DOHH2 (cell line): Measurements from ENCODE around the gene FARSA.
A peak's percentile ranks its signal among the peaks of the same experiment; 100 is the strongest.

Source experiments
- H3F3A ChIP-seq: fragments of 200-600 bp; sonication (generic), shearing (Covaris generic); 2 replicates; pipeline ENCODE4 v1.6.0; 2016; ENCODE audit warnings: antibody characterized with exemption, mild to moderate bottlenecking; ENCODE audit not compliant: control insufficient read depth, insufficient read depth
- H3K27ac ChIP-seq: fragments of 200-600 bp; sonication (generic); 2 replicates; pipeline ENCODE4 v1.5.1; 2014; ENCODE audit warnings: low read depth, mild to moderate bottlenecking, low read length, moderate library complexity
- H3K27me3 ChIP-seq: fragments of 200-600 bp; sonication (generic); 2 replicates; pipeline ENCODE4 v1.6.1; 2014; ENCODE audit warnings: mild to moderate bottlenecking, low read length, mixed read lengths; ENCODE audit not compliant: control insufficient read depth
- H3K36me3 ChIP-seq: fragments of 200-600 bp; sonication (generic); 2 replicates; pipeline ENCODE4 v1.6.1; 2014; ENCODE audit warnings: mild to moderate bottlenecking, low read length, moderate library complexity, mixed read lengths; ENCODE audit not compliant: control insufficient read depth
- H3K4me1 ChIP-seq: fragments of 200-600 bp; sonication (generic); 2 replicates; pipeline ENCODE4 v1.6.1; 2014; ENCODE audit warnings: mild to moderate bottlenecking, low read length, mixed read lengths; ENCODE audit not compliant: control insufficient read depth
- H3K4me2 ChIP-seq: fragments of 200-600 bp; sonication (generic); 2 replicates; pipeline ENCODE4 v1.6.0; 2014; ENCODE audit warnings: mild to moderate bottlenecking, low read length, moderate library complexity
- H3K4me3 ChIP-seq: fragments of 200-600 bp; sonication (generic); 2 replicates; pipeline ENCODE4 v1.5.1; 2014; ENCODE audit warnings: mild to moderate bottlenecking, low read length, mixed read lengths
- H3K79me2 ChIP-seq: fragments of 200-600 bp; sonication (generic); 2 replicates; pipeline ENCODE4 v1.6.1; 2014; ENCODE audit warnings: mild to moderate bottlenecking, low read length, mixed read lengths; ENCODE audit not compliant: control insufficient read depth
- H3K9me2 ChIP-seq: fragments of 200-600 bp; sonication (generic); replicated peaks from 2 replicates; pipeline ENCODE4 v1.6.1; 2014; ENCODE audit warnings: mild to moderate bottlenecking, low read length, mixed read lengths; ENCODE audit not compliant: control insufficient read depth
- H3K9me3 ChIP-seq: fragments of 200-600 bp; sonication (generic); 2 replicates; pipeline ENCODE4 v1.6.1; 2014; ENCODE audit warnings: antibody characterized with exemption, low read length, mixed read lengths; ENCODE audit not compliant: control insufficient read depth, insufficient read depth
- H4K20me1 ChIP-seq: fragments of 200-600 bp; sonication (generic); 2 replicates; pipeline ENCODE4 v1.6.0; 2014; ENCODE audit warnings: low read depth, mild to moderate bottlenecking, antibody characterized with exemption, low read length, moderate library complexity; ENCODE audit not compliant: control insufficient read depth, insufficient read depth
- CTCF ChIP-seq: fragments of 200-600 bp; sonication (generic); IDR thresholded peaks from one replicate; pipeline ENCODE4 v1.5.1; 2014; ENCODE audit warnings: antibody characterized with exemption, mild to moderate bottlenecking, low read depth, low read length; ENCODE audit not compliant: poor library complexity, severe bottlenecking
- EZH2phosphoT487 ChIP-seq: fragments of 200-600 bp; sonication (generic); IDR thresholded peaks from 2 replicates; pipeline ENCODE4 v1.6.1; 2017; ENCODE audit warnings: borderline replicate concordance, mild to moderate bottlenecking, antibody characterized with exemption, low read length, moderate library complexity, mixed read lengths

The FARSA gene

GRCh38 chr19:12884202-12884601, 49.3 kb downstream of the FARSA start:
- peaks cover 6% of the 10 kb centered on the region; the same call in 1 of the 2 replicates for H3K27me3 ChIP-seq

GRCh38 chr19:12882589-12882988, 50.9 kb downstream of the FARSA start:
- Histone ChIP-seq H3K4me3 (no peak overlapping the region), H3F3A (no peaks in the 10 kb centered on the region), H3K27me3 (peaks cover 6% of the 10 kb centered on the region; the same call in 1 of the 2 replicates), H3K4me2 (no peak overlapping the region), H3K79me2 (peaks cover 13% of the 10 kb centered on the region), H3K9me3 (peaks cover 12% of the 10 kb centered on the region), H3K27ac (no peak overlapping the region), H4K20me1 (no peaks in the 10 kb centered on the region), H3K4me1 (peaks cover 34% of the 10 kb centered on the region), H3K9me2 (no peaks in the 10 kb centered on the region), H3K36me3 (peaks cover 7% of the 10 kb centered on the region)
- TF ChIP-seq CTCF (no peak), EZH2phosphoT487 (no peak)

More at GRCh38 chr19:12884202-12884601, 49.3 kb downstream of the FARSA start:
- Histone ChIP-seq H3K9me2 (no peaks in the 10 kb centered on the region), H3K36me3 (no peaks in the 10 kb centered on the region; the same call in 1 of the 2 replicates), H3K4me2 (peak overlapping the region; percentile 86), H3K27ac (no peak overlapping the region), H3F3A (no peaks in the 10 kb centered on the region), H3K4me3 (peak overlapping the region; percentile 76), H3K79me2 (peaks cover 13% of the 10 kb centered on the region), H3K9me3 (peaks cover 12% of the 10 kb centered on the region), H3K4me1 (peaks cover 34% of the 10 kb centered on the region), H4K20me1 (no peaks in the 10 kb centered on the region)
- TF ChIP-seq EZH2phosphoT487 = no peak
- no peak for TF ChIP-seq CTCF

GRCh38 chr19:12881172-12881808, 52.2 kb downstream of the FARSA start, which contains the start of gene DNASE2:
DNASE2 (minus strand) TSS chr19:12881449; CDS start chr19:12881375, 74 bp downstream.
- H3K9me3 ChIP-seq = peaks cover 12% of the 10 kb centered on the region
- no peaks in the 10 kb centered on the region for H3K9me2 ChIP-seq
- H3K4me2 ChIP-seq = peak within 1 kb of the TSS; percentile 85
- TF ChIP-seq EZH2phosphoT487 (no peak), CTCF (no peak)
- H3K79me2 ChIP-seq = peaks cover 13% of the 10 kb centered on the region
- no peaks in the 10 kb centered on the region for H4K20me1 ChIP-seq
- H3F3A ChIP-seq = no peaks in the 10 kb centered on the region
- peak within 1 kb of the TSS; percentile 49 for H3K27ac ChIP-seq
- H3K36me3 ChIP-seq = peaks cover 7% of the 10 kb centered on the region
- peaks cover 34% of the 10 kb centered on the region for H3K4me1 ChIP-seq
- peak within 1 kb of the TSS; percentile 95 for H3K4me3 ChIP-seq
- peaks cover 6% of the 10 kb centered on the region; the same call in 1 of the 2 replicates for H3K27me3 ChIP-seq
